Spinal cord (tissue), 10 donors: ENCODE data around the gene TBC1D2B. TPM values are rescaled to one million over a fixed set of nuclear protein-coding genes. Genes with fewer than 3 reads are reported as not detected.

Experiments
- DNase-seq, 6 donors: peaks; one replicate each; pipeline versions ENCODE4 v3.0.0 to v3.0.0-alpha.2; 2013 to 2015; ENCODE audit warnings: low spot score in 6 of 6, low read depth in 4 of 6
- H3K27ac ChIP-seq: one replicate; pipeline ENCODE4 v1.5.1; 2013; ENCODE audit warnings: low read depth, low read length, control low read depth
- H3K27me3 ChIP-seq: one replicate; pipeline ENCODE4 v1.6.1; 2013; ENCODE audit warnings: low read length; ENCODE audit not compliant: control insufficient read depth, insufficient read depth
- H3K36me3 ChIP-seq: one replicate; pipeline ENCODE4 v1.6.1; 2013; ENCODE audit warnings: low read length; ENCODE audit not compliant: control insufficient read depth, insufficient read depth
- H3K4me1 ChIP-seq: one replicate; pipeline ENCODE4 v1.6.1; 2013; ENCODE audit warnings: low read length; ENCODE audit not compliant: control insufficient read depth, insufficient read depth
- H3K4me3 ChIP-seq: one replicate; pipeline ENCODE4 v1.5.1; 2013; ENCODE audit warnings: low read depth, low read length, control low read depth
- H3K9me3 ChIP-seq: one replicate; pipeline ENCODE4 v1.6.1; 2013; ENCODE audit warnings: low read length; ENCODE audit not compliant: control insufficient read depth, insufficient read depth
- WGBS: methylation state at CpG from one replicate; pipeline ENCODE4 v1.1.5; 2013; ENCODE audit warnings: missing lambda C conversion rate; ENCODE audit not compliant: insufficient coverage; 5-methylcytosine and 5-hydroxymethylcytosine counted together
- polyA plus RNA-seq, 2 donors: library from polyadenylated mRNA; unstranded; fragments of 120-200 nt; gene quantifications; one replicate each; pipeline ENCODE4 v1.2.1, GENCODE V29; 2013; ENCODE audit not compliant: insufficient read length in 2 of 2
- total RNA-seq, 2 donors: library from RNA; depleted of rRNA in 1 of 2; stranded (reverse); fragments of 120-200 nt in 1 of 2; fragments of >200 nt in 1 of 2; gene quantifications; one replicate each; pipeline versions ENCODE4 v1.2.3 to v1.2.4, GENCODE V29; 2013 to 2014
- donor health status: healthy.

The TBC1D2B gene
- total and polyA plus RNA-seq, 4 donors: 21.0 to 41.7 (median 27.6) TPM

- Histone ChIP-seq H3K27me3 (no peaks in the 10 kb centered on the region), H3K36me3 (peaks cover 8% of the 10 kb centered on the region), H3K9me3 (no peaks in the 10 kb centered on the region), H3K4me3 (no peak overlapping the region), H3K4me1 (peaks cover under 1% of the 10 kb centered on the region), H3K27ac (no peak overlapping the region)
- 88% methylated on average over 6 of the region's 11 CpGs for WGBS
- no peak for DNase-seq
Observed at GRCh38 chr15:78098131-78098755, 20.7 kb upstream of the TBC1D2B start.

DNA sequence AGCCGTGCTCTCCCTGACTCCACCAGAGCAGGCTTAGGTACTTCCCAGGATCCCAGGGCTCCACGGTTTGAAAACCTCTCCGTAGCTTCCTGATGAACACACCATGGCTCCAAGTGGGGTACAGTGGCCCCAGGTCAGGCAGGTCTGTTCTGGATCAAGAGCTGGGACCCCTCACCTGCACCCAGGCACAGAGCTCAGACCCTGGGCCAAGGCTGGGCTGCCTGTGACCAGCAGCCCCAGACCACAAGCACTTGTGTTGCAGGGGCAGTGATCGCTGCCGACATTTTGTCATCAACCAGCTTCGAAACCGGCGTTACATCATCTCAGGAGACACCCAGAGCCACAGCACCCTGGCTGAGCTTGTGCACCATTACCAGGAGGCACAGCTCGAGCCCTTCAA lies 20.2 kb upstream of the TBC1D2B start:
- no peak for DNase-seq
- Histone ChIP-seq H3K27me3 (no peaks in the 10 kb centered on the region), H3K4me3 (no peak overlapping the region), H3K27ac (no peak overlapping the region), H3K4me1 (peaks cover 6% of the 10 kb centered on the region), H3K9me3 (no peaks in the 10 kb centered on the region), H3K36me3 (peaks cover 5% of the 10 kb centered on the region)
- WGBS: 89% methylated on average over 9 of the region's 9 CpGs

GRCh38 chr15:78093242-78094020 lies 15.9 kb upstream of the TBC1D2B start:
- no peaks in the 10 kb centered on the region for H3K27me3 ChIP-seq
- no peak overlapping the region for H3K4me3 ChIP-seq
- DNase-seq: peak in 1 of 6 donors; percentile 16
- no peaks in the 10 kb centered on the region for H3K9me3 ChIP-seq
- WGBS: 74% methylated on average over 5 of the region's 5 CpGs
- H3K36me3 ChIP-seq: peaks cover 3% of the 10 kb centered on the region
- H3K27ac ChIP-seq: no peak overlapping the region
- H3K4me1 ChIP-seq: peaks cover 12% of the 10 kb centered on the region

GRCh38 chr15:78092261-78093041 lies 14.9 kb upstream of the TBC1D2B start, which contains the start of gene SH2D7:
Gene SH2D7, plus strand, starts transcription at chr15:78092561. Its CDS starts 24 bp downstream, at chr15:78092585.
- 69% methylated on average over 10 of the region's 11 CpGs for WGBS
- Histone ChIP-seq H3K4me3 (no peak within 1 kb of the TSS), H3K27me3 (no peaks in the 10 kb centered on the region), H3K4me1 (peaks cover 12% of the 10 kb centered on the region), H3K9me3 (no peaks in the 10 kb centered on the region), H3K36me3 (no peaks in the 10 kb centered on the region), H3K27ac (no peak within 1 kb of the TSS)
- peak in 1 of 6 donors; percentile 13 for DNase-seq

DNA sequence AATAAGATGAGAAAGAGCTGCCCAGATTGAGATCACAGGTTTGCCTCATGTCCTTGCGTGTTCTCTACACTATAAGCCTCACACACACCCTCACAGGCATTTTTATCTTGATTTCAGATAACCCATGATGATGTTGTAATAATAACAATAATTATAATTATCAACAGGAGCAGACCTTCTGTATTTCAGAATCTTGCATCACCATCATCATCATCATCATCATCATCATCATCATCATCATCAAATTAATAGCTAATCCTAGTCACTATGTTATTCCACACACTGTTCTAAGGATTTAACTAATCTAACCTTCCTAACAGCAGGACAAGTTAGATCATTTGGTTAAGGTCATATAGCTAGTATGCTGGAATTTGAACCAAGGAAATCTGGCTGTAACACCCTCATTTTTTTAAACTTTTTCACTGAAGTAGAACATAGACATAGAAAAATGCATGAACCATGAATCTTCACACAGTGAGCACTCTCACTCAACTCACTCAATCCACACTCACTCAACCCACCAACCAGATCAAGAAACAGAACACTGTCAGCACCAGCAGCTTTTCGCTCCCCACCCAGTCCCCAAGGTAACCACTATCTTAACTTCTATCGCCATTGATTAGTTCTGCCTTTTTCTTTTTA lies 13.0 kb upstream of the TBC1D2B start:
- Histone ChIP-seq H3K27ac (no peak overlapping the region), H3K36me3 (no peaks in the 10 kb centered on the region), H3K9me3 (no peaks in the 10 kb centered on the region), H3K27me3 (no peaks in the 10 kb centered on the region), H3K4me1 (peaks cover 12% of the 10 kb centered on the region), H3K4me3 (no peak overlapping the region)
- DNase-seq: no peak
- WGBS: 87% methylated on average over 2 of the region's 3 CpGs

- WGBS: 71% methylated on average over 1 of the region's 3 CpGs
- Histone ChIP-seq H3K4me1 (peaks cover 21% of the 10 kb centered on the region), H3K27me3 (no peaks in the 10 kb centered on the region)
Observed at GRCh38 chr15:78088773-78089080, 11.2 kb upstream of the TBC1D2B start.

GRCh38 chr15:78087951-78088772 lies 10.7 kb upstream of the TBC1D2B start:
- WGBS: 76% methylated on average over 10 of the region's 12 CpGs
- peaks cover 25% of the 10 kb centered on the region for H3K4me1 ChIP-seq
- H3K9me3 ChIP-seq: no peaks in the 10 kb centered on the region
- no peak overlapping the region for H3K4me3 ChIP-seq
- H3K27ac ChIP-seq: no peak overlapping the region
- DNase-seq: no peak
- no peaks in the 10 kb centered on the region for H3K27me3 ChIP-seq
- H3K36me3 ChIP-seq: no peaks in the 10 kb centered on the region

More at GRCh38 chr15:78088773-78089080, 11.2 kb upstream of the TBC1D2B start:
- Histone ChIP-seq H3K4me3 (no peak overlapping the region), H3K27ac (no peak overlapping the region), H3K36me3 (no peaks in the 10 kb centered on the region), H3K9me3 (no peaks in the 10 kb centered on the region)
- no peak for DNase-seq

GRCh38 chr15:78085928-78086327 lies 8.4 kb upstream of the TBC1D2B start:
- no CpG with 5 or more reads among the region's 1 CpG for WGBS
- peak in 2 of 6 donors; percentile 50 to 73 for DNase-seq
- H3K36me3 ChIP-seq: no peaks in the 10 kb centered on the region
- no peaks in the 10 kb centered on the region for H3K27me3 ChIP-seq
- H3K4me1 ChIP-seq: peaks cover 18% of the 10 kb centered on the region
- H3K9me3 ChIP-seq: no peaks in the 10 kb centered on the region
- H3K27ac ChIP-seq: no peak overlapping the region
- no peak overlapping the region for H3K4me3 ChIP-seq

DNA sequence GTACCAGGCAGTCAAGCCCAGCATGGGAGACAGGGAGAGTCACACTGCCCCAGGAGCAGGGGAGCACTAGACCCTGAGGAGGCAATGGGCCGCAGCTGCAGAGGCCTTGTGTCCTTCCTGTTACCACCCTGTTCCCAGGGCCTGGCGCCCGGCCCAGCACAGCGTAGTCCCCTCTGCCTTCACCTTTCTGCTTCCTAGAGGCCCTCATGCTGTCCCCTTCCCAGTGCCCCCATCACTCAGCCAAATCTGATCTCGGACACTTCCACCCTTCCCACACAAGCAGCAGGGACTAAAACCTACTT lies 6.9 kb upstream of the TBC1D2B start:
- Histone ChIP-seq H3K36me3 (no peaks in the 10 kb centered on the region), H3K4me1 (peaks cover 18% of the 10 kb centered on the region), H3K9me3 (no peaks in the 10 kb centered on the region), H3K27ac (no peak overlapping the region), H3K4me3 (no peak overlapping the region), H3K27me3 (no peaks in the 10 kb centered on the region)
- 51% methylated on average over 4 of the region's 5 CpGs for WGBS
- DNase-seq: no peak
